Measurements from ENCODE around the gene IGDCC3. TPM values are rescaled to one million over a fixed set of nuclear protein-coding genes. Genes with fewer than 3 reads are reported as not detected.
A peak's percentile ranks its signal among the peaks of the same experiment; 100 is the strongest.

IGDCC3 gene
- total and polyA plus RNA-seq, 2 donors (not counting 1 experiment from before 2014, with no cell fraction given), result not detected

- Mint-ChIP-seq H3K9me3 (ENCODE audit: insufficient read depth) (no peaks in the 10 kb centered on the region), H3K4me1 (peaks cover 5% of the 10 kb centered on the region), H3K27ac (no peak overlapping the region), H3K27me3 (peaks cover 8% of the 10 kb centered on the region), H3K4me3 (no peak overlapping the region)
- Histone ChIP-seq H3K9me3 (ENCODE audit: control extremely low read depth in 1 of 3, control insufficient read depth in 2 of 3, insufficient read depth in 1 of 3, low read length in 2 of 3) (peaks cover 0 to 9% (median 0%) of the 10 kb centered on the region in 3 donors), H3K4me2 (replicated peaks; ENCODE audit: low read depth, low read length, poor library complexity, severe bottlenecking) (no peak overlapping the region), H3K4me3 (ENCODE audit: control extremely low read depth in 1 of 5, extremely low read depth in 1 of 5, insufficient read depth in 1 of 5, low read depth in 2 of 5, low read length in 4 of 5) (no peak overlapping the region), H3K4me1 (ENCODE audit: control insufficient read depth in 2 of 2, insufficient read depth in 2 of 2, low read length in 2 of 2) (peaks cover 0 to 8% of the 10 kb centered on the region in 2 donors), H3K36me3 (replicated peaks in 1 of 2; ENCODE audit: control extremely low read depth in 1 of 2, control insufficient read depth in 1 of 2, extremely low read depth in 1 of 2, insufficient read depth in 2 of 2, low read length in 1 of 2) (no peaks in the 10 kb centered on the region), H2AFZ (ENCODE audit: insufficient read depth, low read depth, low read length, poor library complexity, severe bottlenecking) (no peak overlapping the region), H3K79me2 (ENCODE audit: control insufficient read depth, insufficient read depth, low read length) (no peaks in the 10 kb centered on the region), H3K9ac (ENCODE audit: low read length) (no peak overlapping the region), H4K20me1 (ENCODE audit: control insufficient read depth, insufficient read depth, low read length, poor library complexity, severe bottlenecking) (no peaks in the 10 kb centered on the region), H3K27ac (ENCODE audit: low read length in 2 of 2) (no peak overlapping the region), H3K27me3 (replicated peaks in 1 of 4; ENCODE audit: control extremely low read depth in 1 of 4, control insufficient read depth in 3 of 4, insufficient read depth in 4 of 4, low read length in 3 of 4) (peaks cover 0 to 12% (median 0%) of the 10 kb centered on the region in 4 experiments)
- DNase-seq (no peak), ATAC-seq (ENCODE audit: low read depth) (no peak)
- WGBS (ENCODE audit: insufficient coverage), result 87% methylated on average over 21 of the region's 21 CpGs
- ChIA-PET POLR2A (no interaction called here), CTCF (no interaction called here)
- intact Hi-C loops (cut with micrococcal nuclease), result no loop called here
- no peak for TF ChIP-seq EZH2 (IDR thresholded peaks at IDR 0.05; ENCODE audit: borderline replicate concordance, insufficient read depth, low read depth, low read length, poor library complexity, severe bottlenecking)
Measured at GRCh38 chr15:65328506-65329287, 49.1 kb downstream of the IGDCC3 start.

- Histone ChIP-seq H3K36me3 (replicated peaks in 1 of 2; ENCODE audit: control extremely low read depth in 1 of 2, control insufficient read depth in 1 of 2, extremely low read depth in 1 of 2, insufficient read depth in 2 of 2, low read length in 1 of 2) (no peaks in the 10 kb centered on the region), H3K27me3 (replicated peaks in 1 of 4; ENCODE audit: control extremely low read depth in 1 of 4, control insufficient read depth in 3 of 4, insufficient read depth in 4 of 4, low read length in 3 of 4) (peaks cover 0 to 12% (median 2%) of the 10 kb centered on the region in 4 experiments), H2AFZ (ENCODE audit: insufficient read depth, low read depth, low read length, poor library complexity, severe bottlenecking) (no peak overlapping the region), H3K4me2 (replicated peaks; ENCODE audit: low read depth, low read length, poor library complexity, severe bottlenecking) (no peak overlapping the region), H3K9me3 (ENCODE audit: control extremely low read depth in 1 of 3, control insufficient read depth in 2 of 3, insufficient read depth in 1 of 3, low read length in 2 of 3) (peaks cover 0 to 9% (median 0%) of the 10 kb centered on the region in 3 donors), H3K4me1 (ENCODE audit: control insufficient read depth in 2 of 2, insufficient read depth in 2 of 2, low read length in 2 of 2) (peaks cover 0 to 8% of the 10 kb centered on the region in 2 donors), H3K9ac (ENCODE audit: low read length) (no peak overlapping the region), H3K79me2 (ENCODE audit: control insufficient read depth, insufficient read depth, low read length) (no peaks in the 10 kb centered on the region), H3K27ac (ENCODE audit: low read length in 2 of 2) (no peak overlapping the region), H4K20me1 (ENCODE audit: control insufficient read depth, insufficient read depth, low read length, poor library complexity, severe bottlenecking) (no peaks in the 10 kb centered on the region), H3K4me3 (ENCODE audit: control extremely low read depth in 1 of 5, extremely low read depth in 1 of 5, insufficient read depth in 1 of 5, low read depth in 2 of 5, low read length in 4 of 5) (no peak overlapping the region)
- peaks cover 5% of the 10 kb centered on the region for H3K4me1 Mint-ChIP-seq
- no peak for TF ChIP-seq EZH2 (IDR thresholded peaks at IDR 0.05; ENCODE audit: borderline replicate concordance, insufficient read depth, low read depth, low read length, poor library complexity, severe bottlenecking)
- TF ChIP-seq CTCF (IDR thresholded peaks at IDR 0.05), result no peak
- DNase-seq, result peak; percentile 36
- no peak for ATAC-seq (ENCODE audit: low read depth)
- POLR2A ChIA-PET, result no interaction called here
- peaks cover 8% of the 10 kb centered on the region for H3K27me3 Mint-ChIP-seq
- no peaks in the 10 kb centered on the region for H3K9me3 Mint-ChIP-seq (ENCODE audit: insufficient read depth)
- intact Hi-C loops (cut with micrococcal nuclease), result no loop called here
- CTCF ChIA-PET, result interaction anchor here (0.9 to 1.1 kb wide), 2 partner anchors 10 to 58 kb away, joined by 3 read pairs; no protein-coding TSS in a partner anchor
- H3K27ac Mint-ChIP-seq, result peak overlapping the region; percentile 26
- WGBS (ENCODE audit: insufficient coverage), result 94% methylated on average over 6 of the region's 12 CpGs
- no peak overlapping the region for H3K4me3 Mint-ChIP-seq
Measured at GRCh38 chr15:65327651-65328393, 50.0 kb downstream of the IGDCC3 start.
